A549 (cell line): ENCODE measurements around the gene COPS6. TPM values are rescaled to one million over a fixed set of nuclear protein-coding genes. Genes with fewer than 3 reads are reported as not detected.
A peak's percentile ranks its signal among the peaks of the same experiment; 100 is the strongest.

Experiments
- ATAC-seq, 2 experiments: fragments of 200-7000 bp in 1 of 2; fragments of >200 bp in 1 of 2; cut with Nextera tagmentation in 1 of 2; cut with Tn5 transposase in 1 of 2; 3 replicates each; pipeline versions ENCODE4 v1.8.0 to v1.9.1; 2018 to 2020; ENCODE audit warnings: mild to moderate bottlenecking in 1 of 2, moderate library complexity in 1 of 2
- CTCF ChIA-PET: fragments of 300-600 bp; sonication (Branson Sonifier 250); formaldehyde crosslinking; extraction: SDS; loops from one replicate; lab custom pipeline; 2021; ENCODE audit warnings: antibody characterized with exemption, inconsistent platforms; lab: Yijun Ruan, JAX
- POLR2A ChIA-PET: fragments of 350-600 bp; formaldehyde crosslinking; extraction: SDS; loops from one replicate; lab custom pipeline; 2021; ENCODE audit warnings: antibody characterized with exemption, inconsistent platforms; lab: Yijun Ruan, JAX
- DNase-seq, 2 experiments: peaks; one replicate each; pipeline versions ENCODE4 v3.0.0 to v3.0.0-alpha.2; 2011 to 2016; ENCODE audit warnings: low read depth in 1 of 2, low spot score in 1 of 2
- FAIRE-seq: peaks from 2 replicates; lab custom pipeline; 2011; peaks lifted over from hg19 to GRCh38; lab: Jason Lieb, UNC
- H3K27ac ChIP-seq, 2 experiments: fragments of >200 bp; sonication (Bioruptor Twin); formaldehyde crosslinking; 3 replicates each; pipeline ENCODE4 v1.5.1; 2016 to 2017
- H3K4me1 ChIP-seq: fragments of >200 bp; sonication (Bioruptor Twin); formaldehyde crosslinking; 3 replicates; pipeline ENCODE4 v1.6.1; 2016
- H3K4me2 ChIP-seq: fragments of >200 bp; sonication (Bioruptor Twin); formaldehyde crosslinking; 3 replicates; pipeline ENCODE4 v1.6.1; 2016
- H3K4me3 ChIP-seq: fragments of >200 bp; sonication (Bioruptor Twin); formaldehyde crosslinking; 3 replicates; pipeline ENCODE4 v1.5.1; 2016
- H3K9me3 ChIP-seq: fragments of >200 bp; sonication (Bioruptor Twin); formaldehyde crosslinking; 3 replicates; pipeline ENCODE4 v1.6.1; 2016
- CBX2 ChIP-seq: fragments of 200-600 bp; sonication (generic); IDR thresholded peaks from 2 replicates; pipeline ENCODE4 v1.6.1; 2016; ENCODE audit warnings: low read depth, mild to moderate bottlenecking, borderline replicate concordance
- CBX8 ChIP-seq: fragments of 200-600 bp; sonication (generic); IDR thresholded peaks from 2 replicates; pipeline ENCODE4 v1.6.1; 2016
- CHD2 ChIP-seq: fragments of 150-350 bp; IDR thresholded peaks from 2 replicates; pipeline ENCODE4 v1.6.1; 2014; ENCODE audit warnings: low read length; ENCODE audit not compliant: partially characterized antibody
- CHD4 ChIP-seq: fragments of 200-600 bp; sonication (generic); IDR thresholded peaks from 2 replicates; pipeline ENCODE4 v1.6.1; 2016; ENCODE audit warnings: antibody characterized with exemption, mild to moderate bottlenecking, borderline replicate concordance
- FOSB ChIP-seq: fragments of 250-450 bp; sonication (Bioruptor Pico); IDR thresholded peaks from 2 replicates; pipeline ENCODE4 v1.5.0; 2020; ENCODE audit warnings: mild to moderate bottlenecking, moderate library complexity
- FOSL2 ChIP-seq, 2 experiments: fragments of 450-650 bp in 1 of 2; fragments of >200 bp in 1 of 2; sonication (Bioruptor Twin) in 1 of 2; formaldehyde crosslinking; IDR thresholded peaks; 2 replicates each; pipeline versions ENCODE4 v1.5.0 to v1.6.1; 2016 to 2020; ENCODE audit warnings: mild to moderate bottlenecking in 1 of 2, moderate library complexity in 1 of 2
- HDAC2 ChIP-seq: fragments of 200-600 bp; sonication (generic); IDR thresholded peaks from 2 replicates; pipeline ENCODE4 v1.6.1; 2016
- HEYL ChIP-seq: fragments of 250-450 bp; sonication (Bioruptor Pico); IDR thresholded peaks from 2 replicates; pipeline ENCODE4 v1.8.0; 2021; ENCODE audit warnings: mild to moderate bottlenecking, moderate library complexity
- HOXA7 ChIP-seq: fragments of 250-450 bp; sonication (Bioruptor Pico); IDR thresholded peaks from 2 replicates; pipeline ENCODE4 v1.5.0; 2020; ENCODE audit warnings: mild to moderate bottlenecking, moderate library complexity
- HOXB5 ChIP-seq: fragments of 250-450 bp; sonication (Bioruptor Pico); IDR thresholded peaks from 2 replicates; pipeline ENCODE4 v1.5.0; 2020; ENCODE audit warnings: mild to moderate bottlenecking, moderate library complexity
- JUN ChIP-seq, 2 experiments: fragments of >200 bp; sonication (Bioruptor Twin); formaldehyde crosslinking; IDR thresholded peaks; 2 replicates in 1 of 2; 3 replicates in 1 of 2; pipeline ENCODE4 v1.6.1; 2016 to 2017
- JUNB ChIP-seq: fragments of >200 bp; sonication (Bioruptor Twin); formaldehyde crosslinking; IDR thresholded peaks from 2 replicates; pipeline ENCODE4 v1.6.1; 2016
- KDM1A ChIP-seq: fragments of 200-600 bp; sonication (generic); IDR thresholded peaks from 2 replicates; pipeline ENCODE4 v1.6.1; 2016; ENCODE audit warnings: low read depth, mild to moderate bottlenecking
- MAFK ChIP-seq: fragments of 450-650 bp; IDR thresholded peaks from 2 replicates; pipeline ENCODE4 v1.6.1; 2014; ENCODE audit not compliant: partially characterized antibody
- MAZ ChIP-seq: fragments of 150-350 bp; IDR thresholded peaks from 2 replicates; pipeline ENCODE4 v1.6.1; 2014; ENCODE audit warnings: antibody characterized with exemption, low read depth, low read length, borderline replicate concordance
- NPAS2 ChIP-seq: fragments of 250-450 bp; sonication (Bioruptor Pico); IDR thresholded peaks from 2 replicates; pipeline ENCODE4 v1.8.0; 2022; ENCODE audit warnings: mild to moderate bottlenecking, moderate library complexity, borderline replicate concordance
- PHF8 ChIP-seq: fragments of 200-600 bp; sonication (generic); IDR thresholded peaks from 2 replicates; pipeline ENCODE4 v1.6.1; 2016; ENCODE audit warnings: low read depth, mild to moderate bottlenecking, antibody characterized with exemption, moderate library complexity, borderline replicate concordance
- POLR2A ChIP-seq: IDR thresholded peaks from 2 replicates; pipeline ENCODE4 v1.6.1; 2012; ENCODE audit warnings: mild to moderate bottlenecking, low read length
- POLR2AphosphoS2 ChIP-seq: conservative IDR thresholded peaks from 2 replicates; pipeline ENCODE4 v1.6.1; 2012; ENCODE audit warnings: low read length, improper control_type of control experiment, inconsistent platforms
- RAD21 ChIP-seq, 2 experiments: fragments of >200 bp in 1 of 2; sonication (Bioruptor Twin) in 1 of 2; formaldehyde crosslinking in 1 of 2; IDR thresholded peaks in 1 of 2; conservative IDR thresholded peaks in 1 of 2; 2 replicates in 1 of 2; 3 replicates in 1 of 2; pipeline ENCODE4 v1.6.1; 2012 to 2018; ENCODE audit warnings: inconsistent platforms in 1 of 2
- RARB ChIP-seq: fragments of 250-450 bp; sonication (Bioruptor Pico); IDR thresholded peaks from 2 replicates; pipeline ENCODE4 v1.8.0; 2021; ENCODE audit warnings: mild to moderate bottlenecking, moderate library complexity
- RCOR1 ChIP-seq: fragments of 150-350 bp; IDR thresholded peaks from 2 replicates; pipeline ENCODE4 v1.6.1; 2014; ENCODE audit warnings: antibody characterized with exemption, low read length, low read depth
- RNF2 ChIP-seq: fragments of 200-600 bp; sonication (generic); IDR thresholded peaks from 2 replicates; pipeline ENCODE4 v1.6.1; 2016; ENCODE audit warnings: low read depth, mild to moderate bottlenecking, antibody characterized with exemption, moderate library complexity, borderline replicate concordance
- SMC3 ChIP-seq: fragments of >200 bp; sonication (Bioruptor Twin); formaldehyde crosslinking; IDR thresholded peaks from 3 replicates; pipeline ENCODE4 v1.6.1; 2018; ENCODE audit warnings: inconsistent platforms
- TFCP2L1 ChIP-seq: fragments of 250-450 bp; sonication (Bioruptor Pico); IDR thresholded peaks from 2 replicates; pipeline ENCODE4 v1.5.0; 2021; ENCODE audit warnings: mild to moderate bottlenecking
- ZC3H11A ChIP-seq: fragments of 450-650 bp; IDR thresholded peaks from 2 replicates; pipeline ENCODE4 v1.6.1; 2014; ENCODE audit warnings: antibody characterized with exemption, mild to moderate bottlenecking
- WGBS: methylation state at CpG from one replicate; pipeline ENCODE4 v1.1.6; 2017; ENCODE audit errors: missing lambda C conversion rate; 5-methylcytosine and 5-hydroxymethylcytosine counted together
- polyA plus RNA-seq, 4 experiments: library from polyadenylated mRNA; depleted of rRNA in 3 of 4; stranded (reverse); fragments of >200 nt; fragmentation: RNase III in 1 of 4; extraction: RNeasy Plus Mini Kit Qiagen cat#74134 plus additional on column Dnase treatment in 1 of 4; gene quantifications; 2 replicates in 3 of 4; 3 replicates in 1 of 4; pipeline ENCODE4 v1.2.3, GENCODE V29; 2011 to 2017
- TF ChIP-seq, protein P1 (sequence below): IDR thresholded peaks from 2 replicates; pipeline ENCODE4 v1.6.1; 2012
- TF ChIP-seq, protein P2 (sequence below): fragments of 150-350 bp; IDR thresholded peaks from 2 replicates; pipeline ENCODE4 v1.6.1; 2014; ENCODE audit warnings: low read depth, mild to moderate bottlenecking, low read length
- TF ChIP-seq, protein P3 (sequence below): fragments of >200 bp; sonication (Bioruptor Twin); formaldehyde crosslinking; IDR thresholded peaks from 3 replicates; pipeline ENCODE4 v1.6.1; 2016
- TF ChIP-seq, protein P4 (sequence below): fragments of 250-450 bp; sonication (Bioruptor Pico); IDR thresholded peaks from 2 replicates; pipeline ENCODE4 v1.5.0; 2021; ENCODE audit warnings: mild to moderate bottlenecking, moderate library complexity, borderline replicate concordance
- TF ChIP-seq, protein P5 (sequence below): fragments of >200 bp; sonication (Bioruptor Twin); formaldehyde crosslinking; IDR thresholded peaks from 3 replicates; pipeline ENCODE4 v1.5.1; 2016

COPS6 gene
- polyA plus RNA-seq, 2 of the 4 experiments (the other 2 are of a cell fraction): 192 to 219 TPM

DNA sequence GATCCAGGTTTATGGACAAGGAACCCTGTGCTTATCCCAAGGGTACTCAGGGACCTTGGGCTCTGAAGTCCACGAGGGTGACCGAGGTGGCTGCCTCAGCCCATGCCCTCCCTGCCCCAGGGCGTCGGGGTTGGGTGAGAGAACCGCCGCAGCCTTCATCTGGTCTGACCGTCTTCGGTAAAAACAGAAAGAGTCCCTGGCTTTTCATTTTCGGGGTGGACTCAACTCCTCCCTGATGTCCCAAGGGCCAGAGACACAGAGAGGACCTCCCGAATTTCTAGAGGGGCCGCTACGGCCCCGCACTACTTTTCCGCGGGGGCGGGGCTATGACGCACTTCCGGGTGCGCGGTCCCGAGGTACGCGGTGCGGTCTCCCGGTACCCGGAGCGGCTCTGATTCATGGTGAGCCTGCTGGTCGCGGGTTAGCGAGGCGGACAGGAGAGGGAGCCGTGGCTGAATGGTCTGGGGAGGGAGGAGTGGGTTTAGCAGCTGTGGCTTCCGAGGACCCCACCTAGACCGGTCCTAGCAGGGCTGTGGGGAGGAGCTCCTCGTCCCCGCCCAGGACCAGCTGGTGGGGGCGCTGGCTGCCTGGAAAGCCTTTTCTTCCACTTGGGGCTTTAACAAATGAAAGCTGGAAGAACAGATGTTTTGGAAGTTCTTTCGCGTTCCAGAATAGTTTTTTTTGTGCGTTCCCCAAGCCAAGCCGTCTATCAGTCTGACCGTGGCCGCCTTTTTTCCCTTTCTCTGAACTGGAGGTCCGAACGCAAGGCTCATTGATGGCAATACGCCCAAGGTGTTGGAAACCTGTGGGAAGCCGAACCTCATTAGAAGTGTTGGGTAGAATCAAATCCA, 39.1 kb upstream of the COPS6 start, which contains the start of gene ZSCAN21:
Gene ZSCAN21, plus strand, starts transcription at position 334 of the 851 bp plus-strand sequence. CDS start 7,233 bp downstream, outside the sequence.
- FAIRE-seq (no peak), ATAC-seq (peak; percentile 94 to 96), DNase-seq (peak; percentile 79 to 88)
- CTCF ChIA-PET: interaction anchor here (0.6 to 12.5 kb wide), 8 partner anchors 11 to 70 kb away, joined by 3 to 128 read pairs (median 4); no protein-coding TSS in a partner anchor
- Histone ChIP-seq H3K4me2 (peak within 1 kb of the TSS; percentile 77), H3K9me3 (no peaks in the 10 kb centered on the region), H3K4me3 (peak within 1 kb of the TSS; percentile 85), H3K4me1 (peaks cover 7% of the 10 kb centered on the region; the same call in 2 of the 3 replicates), H3K27ac (peak within 1 kb of the TSS; percentile 89 to 93)
- 1% methylated on average over 38 of the region's 47 CpGs for WGBS
- POLR2A ChIA-PET: interaction anchor here (0.5 to 1.9 kb wide), 10 partner anchors 14 to 433 kb away, joined by 3 to 11 read pairs (median 4); partner anchors contain the start of genes AP4M1, GJC3, MCM7 and TRIM4
- no peak for TF ChIP-seq TFCP2L1 (CRISPR knock-in tag)
- TF ChIP-seq KDM1A: no peak
- TF ChIP-seq JUN (IDR thresholded peaks at IDR 0.05): peak; percentile 83 to 84
- no peak for TF ChIP-seq RCOR1
- TF ChIP-seq, protein P1, sequence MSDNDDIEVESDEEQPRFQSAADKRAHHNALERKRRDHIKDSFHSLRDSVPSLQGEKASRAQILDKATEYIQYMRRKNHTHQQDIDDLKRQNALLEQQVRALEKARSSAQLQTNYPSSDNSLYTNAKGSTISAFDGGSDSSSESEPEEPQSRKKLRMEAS: peak; percentile 65
- TF ChIP-seq CHD4: no peak
- peak; percentile 87 for TF ChIP-seq POLR2A
- peak; percentile 85; the same call in 1 of the 2 replicates for TF ChIP-seq PHF8
- TF ChIP-seq, protein P2, sequence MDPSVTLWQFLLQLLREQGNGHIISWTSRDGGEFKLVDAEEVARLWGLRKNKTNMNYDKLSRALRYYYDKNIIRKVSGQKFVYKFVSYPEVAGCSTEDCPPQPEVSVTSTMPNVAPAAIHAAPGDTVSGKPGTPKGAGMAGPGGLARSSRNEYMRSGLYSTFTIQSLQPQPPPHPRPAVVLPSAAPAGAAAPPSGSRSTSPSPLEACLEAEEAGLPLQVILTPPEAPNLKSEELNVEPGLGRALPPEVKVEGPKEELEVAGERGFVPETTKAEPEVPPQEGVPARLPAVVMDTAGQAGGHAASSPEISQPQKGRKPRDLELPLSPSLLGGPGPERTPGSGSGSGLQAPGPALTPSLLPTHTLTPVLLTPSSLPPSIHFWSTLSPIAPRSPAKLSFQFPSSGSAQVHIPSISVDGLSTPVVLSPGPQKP: no peak
- no peak for TF ChIP-seq RARB
- TF ChIP-seq FOSB (CRISPR knock-in tag): 0 out of 2 replicates have a peak, but pooled peaks have one; percentile 53
- TF ChIP-seq, protein P3, sequence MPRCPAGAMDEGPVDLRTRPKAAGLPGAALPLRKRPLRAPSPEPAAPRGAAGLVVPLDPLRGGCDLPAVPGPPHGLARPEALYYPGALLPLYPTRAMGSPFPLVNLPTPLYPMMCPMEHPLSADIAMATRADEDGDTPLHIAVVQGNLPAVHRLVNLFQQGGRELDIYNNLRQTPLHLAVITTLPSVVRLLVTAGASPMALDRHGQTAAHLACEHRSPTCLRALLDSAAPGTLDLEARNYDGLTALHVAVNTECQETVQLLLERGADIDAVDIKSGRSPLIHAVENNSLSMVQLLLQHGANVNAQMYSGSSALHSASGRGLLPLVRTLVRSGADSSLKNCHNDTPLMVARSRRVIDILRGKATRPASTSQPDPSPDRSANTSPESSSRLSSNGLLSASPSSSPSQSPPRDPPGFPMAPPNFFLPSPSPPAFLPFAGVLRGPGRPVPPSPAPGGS: peak; percentile 66; the same call in 1 of the 3 replicates
- TF ChIP-seq SMC3: 0 out of 3 replicates have a peak, but pooled peaks have one; percentile 5
- 0 out of 2 replicates have a peak, but pooled peaks have one; percentile 58 for TF ChIP-seq MAZ
- 0 out of 2 replicates have a peak, but pooled peaks have one; percentile 7 for TF ChIP-seq JUNB
- TF ChIP-seq HEYL: no peak
- no peak for TF ChIP-seq ZC3H11A
- TF ChIP-seq NPAS2 (CRISPR knock-in tag): no peak
- no peak for TF ChIP-seq HDAC2
- TF ChIP-seq HOXB5 (CRISPR knock-in tag): no peak
- TF ChIP-seq, protein P4, sequence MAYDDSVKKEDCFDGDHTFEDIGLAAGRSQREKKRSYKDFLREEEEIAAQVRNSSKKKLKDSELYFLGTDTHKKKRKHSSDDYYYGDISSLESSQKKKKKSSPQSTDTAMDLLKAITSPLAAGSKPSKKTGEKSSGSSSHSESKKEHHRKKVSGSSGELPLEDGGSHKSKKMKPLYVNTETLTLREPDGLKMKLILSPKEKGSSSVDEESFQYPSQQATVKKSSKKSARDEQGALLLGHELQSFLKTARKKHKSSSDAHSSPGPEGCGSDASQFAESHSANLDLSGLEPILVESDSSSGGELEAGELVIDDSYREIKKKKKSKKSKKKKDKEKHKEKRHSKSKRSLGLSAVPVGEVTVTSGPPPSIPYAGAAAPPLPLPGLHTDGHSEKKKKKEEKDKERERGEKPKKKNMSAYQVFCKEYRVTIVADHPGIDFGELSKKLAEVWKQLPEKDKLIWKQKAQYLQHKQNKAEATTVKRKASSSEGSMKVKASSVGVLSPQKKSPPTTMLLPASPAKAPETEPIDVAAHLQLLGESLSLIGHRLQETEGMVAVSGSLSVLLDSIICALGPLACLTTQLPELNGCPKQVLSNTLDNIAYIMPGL: no peak; the same call in 1 of the 2 replicates
- TF ChIP-seq CBX8: no peak
- no peak for TF ChIP-seq RAD21 (conservative IDR thresholded peaks at IDR 0.05 in 1 of 2, IDR thresholded peaks at IDR 0.05 in 1 of 2)
- TF ChIP-seq CBX2: no peak
- TF ChIP-seq MAFK: no peak
- no peak for TF ChIP-seq CHD2
- no peak for TF ChIP-seq POLR2AphosphoS2
- TF ChIP-seq RNF2: no peak
- no peak for TF ChIP-seq FOSL2 (IDR thresholded peaks at IDR 0.05)
- TF ChIP-seq FOSL2 (CRISPR knock-in tag; IDR thresholded peaks at IDR 0.05): peak; percentile 55
- TF ChIP-seq HOXA7: no peak
- TF ChIP-seq, protein P5, sequence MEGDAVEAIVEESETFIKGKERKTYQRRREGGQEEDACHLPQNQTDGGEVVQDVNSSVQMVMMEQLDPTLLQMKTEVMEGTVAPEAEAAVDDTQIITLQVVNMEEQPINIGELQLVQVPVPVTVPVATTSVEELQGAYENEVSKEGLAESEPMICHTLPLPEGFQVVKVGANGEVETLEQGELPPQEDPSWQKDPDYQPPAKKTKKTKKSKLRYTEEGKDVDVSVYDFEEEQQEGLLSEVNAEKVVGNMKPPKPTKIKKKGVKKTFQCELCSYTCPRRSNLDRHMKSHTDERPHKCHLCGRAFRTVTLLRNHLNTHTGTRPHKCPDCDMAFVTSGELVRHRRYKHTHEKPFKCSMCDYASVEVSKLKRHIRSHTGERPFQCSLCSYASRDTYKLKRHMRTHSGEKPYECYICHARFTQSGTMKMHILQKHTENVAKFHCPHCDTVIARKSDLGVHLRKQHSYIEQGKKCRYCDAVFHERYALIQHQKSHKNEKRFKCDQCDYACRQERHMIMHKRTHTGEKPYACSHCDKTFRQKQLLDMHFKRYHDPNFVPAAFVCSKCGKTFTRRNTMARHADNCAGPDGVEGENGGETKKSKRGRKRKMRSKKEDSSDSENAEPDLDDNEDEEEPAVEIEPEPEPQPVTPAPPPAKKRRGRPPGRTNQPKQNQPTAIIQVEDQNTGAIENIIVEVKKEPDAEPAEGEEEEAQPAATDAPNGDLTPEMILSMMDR: peak; percentile 20; the same call in 1 of the 3 replicates
